Tibial nerve (tissue), 4 donors: ENCODE data around the gene LDLRAD1. TPM values are rescaled to one million over a fixed set of nuclear protein-coding genes. Genes with fewer than 3 reads are reported as not detected.

Source experiments
- DNase-seq, 2 donors: peaks; one replicate each; pipeline ENCODE4 v3.0.0-alpha.2; 2019; ENCODE audit warnings: low spot score in 2 of 2
- H3K27ac ChIP-seq, 4 donors: fragments of 200-600 bp; sonication (generic) in 3 of 4; one replicate each; pipeline ENCODE4 v1.5.1; 2017 to 2019; ENCODE audit warnings: mild to moderate bottlenecking in 1 of 4
- H3K27me3 ChIP-seq, 2 donors: fragments of 200-600 bp; sonication (generic) in 1 of 2; one replicate each; pipeline versions ENCODE4 v1.5.1 to v1.6.0; 2017 to 2019
- H3K36me3 ChIP-seq, 3 donors: fragments of 200-600 bp; sonication (generic); one replicate each; pipeline ENCODE4 v1.5.1; 2018 to 2019
- H3K4me1 ChIP-seq, 4 donors: fragments of 200-600 bp; sonication (generic) in 3 of 4; one replicate each; pipeline ENCODE4 v1.5.1; 2017 to 2019
- H3K4me3 ChIP-seq, 4 donors: fragments of 200-600 bp; sonication (generic) in 3 of 4; one replicate each; pipeline ENCODE4 v1.5.1; 2017 to 2019; ENCODE audit warnings: mild to moderate bottlenecking in 1 of 4, moderate library complexity in 1 of 4
- H3K9me3 ChIP-seq, 4 donors: fragments of 200-600 bp; sonication (generic) in 3 of 4; one replicate each; pipeline ENCODE4 v1.5.1; 2017 to 2019
- CTCF ChIP-seq, 5 experiments: fragments of 200-600 bp in 3 of 5; fragments of 450-650 bp in 2 of 5; sonication (generic) in 3 of 5; IDR thresholded peaks; one replicate each; pipeline ENCODE4 v1.5.1; 2016 to 2019; ENCODE audit warnings: antibody characterized with exemption in 5 of 5, mild to moderate bottlenecking in 3 of 5, moderate library complexity in 2 of 5
- EP300 ChIP-seq, 2 donors: sonication (generic); formaldehyde crosslinking; IDR thresholded peaks; one replicate each; pipeline ENCODE4 v1.6.1; 2017; ENCODE audit warnings: antibody characterized with exemption in 2 of 2, mild to moderate bottlenecking in 1 of 2
- POLR2A ChIP-seq, 2 donors: fragments of 450-650 bp; IDR thresholded peaks; one replicate each; pipeline ENCODE4 v1.6.1; 2017; ENCODE audit warnings: antibody characterized with exemption in 2 of 2, mild to moderate bottlenecking in 2 of 2, moderate library complexity in 2 of 2
- WGBS, 2 donors: methylation state at CpG; one replicate each; pipeline ENCODE4 v1.1.5; 2018; 5-methylcytosine and 5-hydroxymethylcytosine counted together
- total RNA-seq, 4 donors: library from RNA; depleted of rRNA; stranded (reverse); fragments of >200 nt; gene quantifications; one replicate each; pipeline ENCODE4 v1.1.0, GENCODE V29; 2016

The LDLRAD1 gene
- total RNA-seq, 4 donors from 2014 or later = not detected

GRCh38 chr1:54046671-54047383 lies 28.8 kb upstream of the LDLRAD1 start:
- no peak overlapping the region for H3K4me3 ChIP-seq
- peaks cover 0 to 26% (median 7%) of the 10 kb centered on the region in 3 donors for H3K36me3 ChIP-seq
- 48 to 54% methylated on average over 7 of the region's 7 CpGs for WGBS, 2 donors
- no peaks in the 10 kb centered on the region for H3K27me3 ChIP-seq
- no peaks in the 10 kb centered on the region for H3K9me3 ChIP-seq
- no peak overlapping the region for H3K27ac ChIP-seq
- H3K4me1 ChIP-seq = peaks cover 0 to 72% (median 25%) of the 10 kb centered on the region in 4 donors
- TF ChIP-seq CTCF (IDR thresholded peaks at IDR 0.05) (no peak), POLR2A (IDR thresholded peaks at IDR 0.05) (no peak), EP300 (IDR thresholded peaks at IDR 0.05) (no peak)
- no peak for DNase-seq

GRCh38 chr1:54045496-54045895 lies 27.5 kb upstream of the LDLRAD1 start:
- 32 to 49% methylated on average over 2 of the region's 2 CpGs for WGBS, 2 donors
- no peaks in the 10 kb centered on the region for H3K27me3 ChIP-seq
- no peak for TF ChIP-seq POLR2A (IDR thresholded peaks at IDR 0.05)
- no peak for TF ChIP-seq EP300 (IDR thresholded peaks at IDR 0.05)
- no peak for TF ChIP-seq CTCF (IDR thresholded peaks at IDR 0.05)
- no peak for DNase-seq
- H3K27ac ChIP-seq = peak overlapping the region in 1 of 4 donors; percentile 22
- H3K9me3 ChIP-seq = no peaks in the 10 kb centered on the region
- peaks cover 0 to 59% (median 13%) of the 10 kb centered on the region in 4 donors for H3K4me1 ChIP-seq
- H3K36me3 ChIP-seq = peaks cover 0 to 39% (median 7%) of the 10 kb centered on the region in 3 donors
- H3K4me3 ChIP-seq = no peak overlapping the region

- no peak for TF ChIP-seq CTCF (IDR thresholded peaks at IDR 0.05)
- no peak for TF ChIP-seq POLR2A (IDR thresholded peaks at IDR 0.05)
- TF ChIP-seq EP300 (IDR thresholded peaks at IDR 0.05) = no peak
- no peak for DNase-seq
- Histone ChIP-seq H3K27me3 (no peaks in the 10 kb centered on the region), H3K4me3 (no peak overlapping the region), H3K27ac (no peak overlapping the region), H3K9me3 (no peaks in the 10 kb centered on the region), H3K4me1 (peaks cover 0 to 25% (median 0%) of the 10 kb centered on the region in 4 donors), H3K36me3 (peaks cover 7 to 68% (median 11%) of the 10 kb centered on the region in 3 donors)
- WGBS, 2 donors = 7 to 8% methylated on average over 1 of the region's 1 CpG
Measured at GRCh38 chr1:54041806-54042205, 23.8 kb upstream of the LDLRAD1 start.

- no peak overlapping the region for H3K27ac ChIP-seq
- TF ChIP-seq CTCF (IDR thresholded peaks at IDR 0.05) (no peak), EP300 (IDR thresholded peaks at IDR 0.05) (no peak), POLR2A (IDR thresholded peaks at IDR 0.05) (no peak)
- H3K27me3 ChIP-seq = no peaks in the 10 kb centered on the region
- H3K9me3 ChIP-seq = no peaks in the 10 kb centered on the region
- H3K4me1 ChIP-seq = peaks cover 0 to 4% (median 0%) of the 10 kb centered on the region in 4 donors
- peaks cover 11 to 96% (median 12%) of the 10 kb centered on the region in 3 donors for H3K36me3 ChIP-seq
- no peak overlapping the region for H3K4me3 ChIP-seq
- DNase-seq = no peak
Measured at GRCh38 chr1:54037476-54037875, 19.5 kb upstream of the LDLRAD1 start.
